NCI-H2107 (cell line): ENCODE results near the gene WSCD2.

Source experiments
- DNase-seq: peaks from one replicate; lab custom pipeline; 2025; lab: John Stamatoyannopoulos, UW

Gene WSCD2

GRCh38 chr12:108129017-108129812, at the start of gene WSCD2:
WSCD2 (plus strand) TSS chr12:108129288; CDS start chr12:108195833, 66,545 bp downstream.
- peak; percentile 57 for DNase-seq

- no peak for DNase-seq
These were observed 49.4 kb upstream of the WSCD2 start for GRCh38 chr12:108079721-108080120.

- no peak for DNase-seq
These were observed 48.7 kb upstream of the WSCD2 start for GRCh38 chr12:108080363-108080762.

GRCh38 chr12:108082485-108082884, 46.6 kb upstream of the WSCD2 start:
- DNase-seq, result no peak

GRCh38 chr12:108087900-108088299, 41.2 kb upstream of the WSCD2 start:
- no peak for DNase-seq

GRCh38 chr12:108090107-108090899, 38.8 kb upstream of the WSCD2 start:
- DNase-seq, result no peak

GRCh38 chr12:108090932-108091678, 38.0 kb upstream of the WSCD2 start:
- no peak for DNase-seq

GRCh38 chr12:108091679-108092051, 37.4 kb upstream of the WSCD2 start:
- no peak for DNase-seq

- DNase-seq, result no peak
These were observed 35.9 kb upstream of the WSCD2 start for GRCh38 chr12:108093209-108093608.

GRCh38 chr12:108094056-108094649, 34.9 kb upstream of the WSCD2 start:
- DNase-seq, result no peak

GRCh38 chr12:108097160-108097911, 31.8 kb upstream of the WSCD2 start:
- DNase-seq, result no peak

- no peak for DNase-seq
These were observed 30.7 kb upstream of the WSCD2 start for GRCh38 chr12:108098374-108098773.

GRCh38 chr12:108099073-108099472, 30.0 kb upstream of the WSCD2 start:
- DNase-seq, result no peak

GRCh38 chr12:108099778-108100489, 29.2 kb upstream of the WSCD2 start:
- DNase-seq, result no peak

- DNase-seq, result no peak
These were observed 27.4 kb upstream of the WSCD2 start for GRCh38 chr12:108101605-108102175.

- no peak for DNase-seq
These were observed 26.7 kb upstream of the WSCD2 start for GRCh38 chr12:108102363-108102762.

- no peak for DNase-seq
These were observed 26.0 kb upstream of the WSCD2 start for GRCh38 chr12:108103087-108103486.

GRCh38 chr12:108103517-108103916, 25.6 kb upstream of the WSCD2 start:
- no peak for DNase-seq

GRCh38 chr12:108104657-108105056, 24.4 kb upstream of the WSCD2 start:
- DNase-seq, result no peak

GRCh38 chr12:108106599-108106998, 22.5 kb upstream of the WSCD2 start:
- no peak for DNase-seq
